ENCODE data around the gene MYBPC2. TPM values are rescaled to one million over a fixed set of nuclear protein-coding genes. Genes with fewer than 3 reads are reported as not detected.
"Not testable (repeated sequence)": the region's sequence is repeated elsewhere in the genome, so short reads cannot be mapped to it uniquely, and the experiment has no call there.

Gene MYBPC2
- total RNA-seq, 1 donor from 2014 or later: not detected

DNA sequence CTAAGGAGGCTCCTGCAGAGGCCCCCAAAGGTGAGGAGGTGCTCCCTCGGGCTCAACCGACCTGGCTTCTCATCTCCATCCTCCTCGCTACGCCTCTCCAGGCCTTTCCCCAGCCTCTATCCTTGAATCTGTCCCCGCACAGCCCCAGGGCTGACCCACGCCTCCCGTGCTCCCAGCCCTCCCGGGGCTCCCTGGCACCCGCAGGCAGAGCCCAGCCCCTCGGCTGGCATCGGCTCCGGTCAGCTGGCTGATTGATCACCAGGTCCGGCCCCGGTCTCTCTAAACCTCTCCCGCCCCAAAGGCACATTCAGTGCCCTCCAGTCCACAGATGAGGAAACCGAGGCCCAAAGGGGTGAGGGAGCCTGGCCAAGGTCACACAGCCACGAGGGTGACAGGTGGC lies 2.5 kb downstream of the MYBPC2 start:
- no peaks in the 10 kb centered on the region for H3K27me3 ChIP-seq
- H3K9me3 ChIP-seq: no peaks in the 10 kb centered on the region
- H3K27ac ChIP-seq: no peak overlapping the region
- no peak overlapping the region for H3K4me3 ChIP-seq
- peaks cover 11% of the 10 kb centered on the region for H3K4me1 ChIP-seq
- TF ChIP-seq, protein P1, sequence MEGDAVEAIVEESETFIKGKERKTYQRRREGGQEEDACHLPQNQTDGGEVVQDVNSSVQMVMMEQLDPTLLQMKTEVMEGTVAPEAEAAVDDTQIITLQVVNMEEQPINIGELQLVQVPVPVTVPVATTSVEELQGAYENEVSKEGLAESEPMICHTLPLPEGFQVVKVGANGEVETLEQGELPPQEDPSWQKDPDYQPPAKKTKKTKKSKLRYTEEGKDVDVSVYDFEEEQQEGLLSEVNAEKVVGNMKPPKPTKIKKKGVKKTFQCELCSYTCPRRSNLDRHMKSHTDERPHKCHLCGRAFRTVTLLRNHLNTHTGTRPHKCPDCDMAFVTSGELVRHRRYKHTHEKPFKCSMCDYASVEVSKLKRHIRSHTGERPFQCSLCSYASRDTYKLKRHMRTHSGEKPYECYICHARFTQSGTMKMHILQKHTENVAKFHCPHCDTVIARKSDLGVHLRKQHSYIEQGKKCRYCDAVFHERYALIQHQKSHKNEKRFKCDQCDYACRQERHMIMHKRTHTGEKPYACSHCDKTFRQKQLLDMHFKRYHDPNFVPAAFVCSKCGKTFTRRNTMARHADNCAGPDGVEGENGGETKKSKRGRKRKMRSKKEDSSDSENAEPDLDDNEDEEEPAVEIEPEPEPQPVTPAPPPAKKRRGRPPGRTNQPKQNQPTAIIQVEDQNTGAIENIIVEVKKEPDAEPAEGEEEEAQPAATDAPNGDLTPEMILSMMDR (IDR thresholded peaks at IDR 0.05): no peak
- TF ChIP-seq POLR2A (IDR thresholded peaks at IDR 0.05) (no peak), POLR2AphosphoS5 (IDR thresholded peaks at IDR 0.05; ENCODE audit: insufficient read depth in 1 of 2, low read depth in 1 of 2) (no peak)
- intact Hi-C loops (cut with DNase I): no loop called here
- no peaks in the 10 kb centered on the region for H3K36me3 ChIP-seq
- no peak for DNase-seq (ENCODE audit: extremely low spot score in 2 of 2)

DNA sequence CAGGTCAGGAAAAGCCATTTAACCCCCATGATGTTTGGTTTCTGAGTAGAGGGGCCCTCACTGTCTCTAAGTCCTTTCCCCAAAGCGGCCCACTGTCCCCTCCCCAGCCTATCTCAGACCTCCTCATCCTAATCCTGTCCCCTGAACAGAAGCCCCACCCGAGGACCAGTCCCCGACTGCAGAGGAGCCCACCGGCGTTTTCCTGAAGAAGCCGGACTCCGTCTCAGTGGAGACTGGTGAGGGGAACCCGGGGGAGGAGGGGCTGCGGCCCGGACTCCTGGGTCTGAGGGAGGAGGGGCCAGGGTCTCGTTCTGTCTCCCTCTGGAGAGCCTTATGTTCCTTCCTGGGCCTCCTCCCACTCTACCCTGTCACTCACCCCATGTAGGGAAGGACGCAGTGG lies 2.9 kb downstream of the MYBPC2 start:
- TF ChIP-seq, protein P1 (IDR thresholded peaks at IDR 0.05): no peak
- TF ChIP-seq POLR2AphosphoS5 (IDR thresholded peaks at IDR 0.05; ENCODE audit: insufficient read depth in 1 of 2, low read depth in 1 of 2): no peak
- no peak for TF ChIP-seq POLR2A (IDR thresholded peaks at IDR 0.05)
- intact Hi-C loops (cut with DNase I): no loop called here
- Histone ChIP-seq H3K36me3 (no peaks in the 10 kb centered on the region), H3K4me1 (peaks cover 11% of the 10 kb centered on the region), H3K27ac (no peak overlapping the region), H3K4me3 (no peak overlapping the region), H3K27me3 (no peaks in the 10 kb centered on the region), H3K9me3 (no peaks in the 10 kb centered on the region)
- DNase-seq (ENCODE audit: extremely low spot score in 2 of 2): no peak

DNA sequence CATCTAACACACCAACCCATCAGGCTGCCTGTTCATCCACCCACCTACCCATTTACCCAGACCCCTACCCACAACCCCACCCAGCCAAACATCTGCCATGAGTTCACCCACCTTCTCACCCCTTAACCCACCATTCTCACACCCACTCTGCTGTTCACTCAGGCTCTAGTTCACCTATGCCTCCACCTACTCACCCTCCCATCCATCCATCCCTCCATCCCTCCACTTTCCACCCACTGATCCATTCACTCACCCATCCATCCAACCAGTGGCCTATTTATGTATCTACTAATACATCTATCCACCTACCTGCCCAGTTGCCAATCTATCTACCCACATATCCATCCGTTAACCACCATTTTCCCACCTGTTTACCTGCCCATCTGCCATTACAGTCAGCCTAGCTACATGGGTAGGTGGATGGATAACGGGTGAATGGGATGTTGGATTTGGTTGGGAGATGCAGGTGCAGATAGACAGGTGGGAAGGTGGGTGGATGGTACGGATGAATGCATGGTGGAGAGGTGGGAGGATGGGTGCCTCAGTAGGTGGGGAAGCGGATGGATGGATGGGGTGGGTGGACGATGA lies 5.3 kb downstream of the MYBPC2 start:
- Histone ChIP-seq H3K27me3 (no peaks in the 10 kb centered on the region), H3K4me1 (no peaks in the 10 kb centered on the region), H3K36me3 (no peaks in the 10 kb centered on the region), H3K9me3 (no peaks in the 10 kb centered on the region), H3K27ac (no peak overlapping the region), H3K4me3 (no peak overlapping the region)
- DNase-seq (ENCODE audit: extremely low spot score in 2 of 2): no peak
- TF ChIP-seq POLR2A (IDR thresholded peaks at IDR 0.05) (no peak), POLR2AphosphoS5 (IDR thresholded peaks at IDR 0.05; ENCODE audit: insufficient read depth in 1 of 2, low read depth in 1 of 2) (no peak)
- TF ChIP-seq, protein P1 (IDR thresholded peaks at IDR 0.05): no peak
- intact Hi-C loops (cut with DNase I): no loop called here

DNA sequence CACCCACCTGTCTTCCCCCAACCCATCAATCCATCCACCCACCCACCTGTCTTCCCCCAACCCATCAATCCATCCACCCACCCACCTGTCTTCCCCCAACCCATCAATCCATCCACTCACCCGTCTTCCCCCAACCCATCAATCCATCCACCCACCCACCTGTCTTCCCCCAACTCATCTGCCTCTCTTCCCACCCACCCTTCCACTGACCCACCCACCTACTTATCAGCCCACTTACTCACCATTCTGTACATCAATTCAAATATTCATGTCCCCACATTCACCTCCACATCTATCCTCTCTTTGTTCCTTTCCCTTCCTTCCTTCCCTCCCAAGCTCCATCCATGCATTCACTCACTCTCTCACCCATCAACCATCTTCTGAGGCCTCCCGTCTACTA lies 6.4 kb downstream of the MYBPC2 start:
- H3K4me1 ChIP-seq; intact Hi-C loops (cut with DNase I); H3K36me3 ChIP-seq: not testable (repeated sequence)

DNA sequence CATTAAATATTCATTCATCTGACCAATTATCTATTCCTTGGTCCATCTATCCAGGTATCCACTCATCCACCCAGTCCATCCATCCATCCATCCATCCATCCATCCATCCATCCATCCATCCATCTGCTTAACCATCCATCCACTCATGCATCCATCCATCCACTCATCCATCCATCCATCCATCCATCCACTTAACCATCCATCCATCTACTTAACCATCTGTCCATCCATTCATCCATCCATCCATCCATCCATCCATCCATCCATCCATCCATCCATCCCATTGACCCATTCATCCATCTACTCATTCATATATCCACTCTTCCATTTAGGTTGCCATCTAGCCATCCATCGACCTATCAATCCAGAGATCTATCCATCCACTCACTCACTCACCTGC lies 11.4 kb downstream of the MYBPC2 start:
- intact Hi-C loops (cut with DNase I): no loop called here
- Histone ChIP-seq H3K27me3 (no peaks in the 10 kb centered on the region), H3K9me3 (no peaks in the 10 kb centered on the region), H3K36me3 (no peaks in the 10 kb centered on the region), H3K4me1 (no peaks in the 10 kb centered on the region), H3K27ac (no peak overlapping the region), H3K4me3 (no peak overlapping the region)
- no peak for DNase-seq (ENCODE audit: extremely low spot score in 2 of 2)
- TF ChIP-seq POLR2A (IDR thresholded peaks at IDR 0.05): no peak
- TF ChIP-seq, protein P1 (IDR thresholded peaks at IDR 0.05): no peak

More for the DNA sequence above, 6.4 kb downstream of the MYBPC2 start:
- not testable (repeated sequence) for H3K4me3 ChIP-seq; H3K27ac ChIP-seq; H3K9me3 ChIP-seq; H3K27me3 ChIP-seq; DNase-seq (ENCODE audit: extremely low spot score in 2 of 2)

Measured in vagina (tissue), 2 donors.